GM23338 (cell line): ENCODE measurements around the gene RWDD4. TPM values are rescaled to one million over a fixed set of nuclear protein-coding genes. Genes with fewer than 3 reads are reported as not detected.
A peak's percentile ranks its signal among the peaks of the same experiment; 100 is the strongest.

Source experiments
- ATAC-seq: fragments of 200-7000 bp; cut with Tn5 transposase; 3 replicates; pipeline ENCODE4 v1.9.1; 2020
- DNase-seq: peaks from one replicate; pipeline ENCODE4 v3.0.0-alpha.2; 2015; ENCODE audit warnings: low spot score
- H2AFZ ChIP-seq: fragments of 200-600 bp; sonication (generic); 2 replicates; pipeline ENCODE4 v1.8.0; 2016; ENCODE audit warnings: antibody characterized with exemption, mild to moderate bottlenecking, moderate library complexity
- H3F3A ChIP-seq: fragments of 200-600 bp; sonication (generic); replicated peaks from 2 replicates; pipeline ENCODE4 v1.8.0; 2017; ENCODE audit warnings: antibody characterized with exemption, mixed run types, low read depth
- H3K27ac ChIP-seq: fragments of 200-600 bp; sonication (generic); 2 replicates; pipeline ENCODE4 v1.6.1; 2016; ENCODE audit warnings: low read depth
- H3K27me3 ChIP-seq: fragments of 200-600 bp; sonication (generic); 2 replicates; pipeline ENCODE4 v1.8.0; 2016; ENCODE audit warnings: mild to moderate bottlenecking, mixed run types, moderate library complexity; ENCODE audit not compliant: insufficient read depth
- H3K36me3 ChIP-seq: fragments of 200-600 bp; sonication (generic); 2 replicates; pipeline ENCODE4 v1.8.0; 2016; ENCODE audit warnings: mild to moderate bottlenecking; ENCODE audit not compliant: insufficient read depth
- H3K4me1 ChIP-seq: fragments of 200-600 bp; sonication (generic); 2 replicates; pipeline ENCODE4 v1.8.0; 2016; ENCODE audit warnings: mild to moderate bottlenecking, moderate library complexity; ENCODE audit not compliant: insufficient read depth
- H3K4me2 ChIP-seq: fragments of 200-600 bp; sonication (generic); 2 replicates; pipeline ENCODE4 v1.7.1; 2017; ENCODE audit warnings: mixed run types
- H3K4me3 ChIP-seq: fragments of 200-600 bp; sonication (generic); 2 replicates; pipeline ENCODE4 v1.6.1; 2016; ENCODE audit warnings: mixed run types
- H3K79me2 ChIP-seq: fragments of 200-600 bp; sonication (generic); replicated peaks from 2 replicates; pipeline ENCODE4 v1.8.0; 2017; ENCODE audit warnings: mild to moderate bottlenecking; ENCODE audit not compliant: insufficient read depth
- H3K9me2 ChIP-seq: fragments of 200-600 bp; sonication (generic); 2 replicates; pipeline ENCODE4 v1.8.0; 2017; ENCODE audit not compliant: insufficient read depth
- H4K20me1 ChIP-seq: fragments of 200-600 bp; sonication (generic); replicated peaks from 2 replicates; pipeline ENCODE4 v1.8.0; 2017; ENCODE audit warnings: mild to moderate bottlenecking; ENCODE audit not compliant: insufficient read depth
- H3K27ac Mint-ChIP-seq: 2 replicates; pipeline ENCODE4 v1.8.0; 2020; ENCODE audit warnings: inconsistent platforms, mild to moderate bottlenecking, moderate library complexity, mixed read lengths
- H3K27me3 Mint-ChIP-seq: 3 replicates; pipeline ENCODE4 v1.8.0; 2022; ENCODE audit warnings: low read depth, mild to moderate bottlenecking, moderate library complexity, mixed read lengths, inconsistent platforms; ENCODE audit not compliant: insufficient read depth, poor library complexity
- H3K36me3 Mint-ChIP-seq: 3 replicates; pipeline ENCODE4 v1.8.0; 2021; ENCODE audit warnings: low read depth, mild to moderate bottlenecking, inconsistent platforms, moderate library complexity, mixed read lengths
- H3K4me1 Mint-ChIP-seq: 3 replicates; pipeline ENCODE4 v1.8.0; 2020; ENCODE audit warnings: mild to moderate bottlenecking, inconsistent platforms, mixed read lengths
- H3K4me3 Mint-ChIP-seq: 3 replicates; pipeline ENCODE4 v1.8.0; 2021; ENCODE audit warnings: moderate library complexity, mild to moderate bottlenecking, inconsistent platforms, mixed read lengths
- H3K9me3 Mint-ChIP-seq: 3 replicates; pipeline ENCODE4 v1.8.0; 2020; ENCODE audit warnings: moderate library complexity, mild to moderate bottlenecking, inconsistent platforms, mixed read lengths
- CREB1 ChIP-seq: fragments of 250-450 bp; sonication (Bioruptor Pico); IDR thresholded peaks from 2 replicates; pipeline ENCODE4 v1.5.0; 2020; ENCODE audit warnings: low read depth, mild to moderate bottlenecking, moderate library complexity
- CTCF ChIP-seq, 2 experiments: fragments of 200-600 bp in 1 of 2; sonication (generic) in 1 of 2; conservative IDR thresholded peaks; 2 replicates each; pipeline versions ENCODE4 v1.5.1 to v1.6.1; 2016 to 2017; ENCODE audit warnings: antibody characterized with exemption in 2 of 2, low read depth in 2 of 2, mild to moderate bottlenecking in 2 of 2, moderate library complexity in 1 of 2
- ETS1 ChIP-seq: IDR thresholded peaks from 2 replicates; pipeline ENCODE4 v1.6.1; 2016; ENCODE audit warnings: antibody characterized with exemption
- EZH2 ChIP-seq: fragments of 200-600 bp; sonication (generic); IDR thresholded peaks from one replicate; pipeline ENCODE4 v1.8.0; 2017; ENCODE audit warnings: antibody characterized with exemption, mild to moderate bottlenecking, low read depth; ENCODE audit not compliant: unreplicated experiment
- EZH2phosphoT487 ChIP-seq: fragments of 200-600 bp; sonication (generic); IDR thresholded peaks from one replicate; pipeline ENCODE4 v1.8.1; 2018; ENCODE audit warnings: antibody characterized with exemption; ENCODE audit not compliant: unreplicated experiment
- JUNB ChIP-seq: IDR thresholded peaks from one replicate; pipeline ENCODE4 v1.6.1; 2016; ENCODE audit warnings: antibody characterized with exemption; ENCODE audit not compliant: unreplicated experiment
- NANOG ChIP-seq: IDR thresholded peaks from 2 replicates; pipeline ENCODE4 v1.6.1; 2016; ENCODE audit warnings: antibody characterized with exemption, borderline replicate concordance
- POLR2AphosphoS5 ChIP-seq: IDR thresholded peaks from 2 replicates; pipeline ENCODE4 v1.6.1; 2016; ENCODE audit warnings: antibody characterized with exemption, low read depth
- REST ChIP-seq: IDR thresholded peaks from one replicate; pipeline ENCODE4 v1.6.1; 2018; ENCODE audit warnings: antibody characterized with exemption; ENCODE audit not compliant: unreplicated experiment
- STAT1 ChIP-seq: IDR thresholded peaks from one replicate; pipeline ENCODE4 v1.6.1; 2016; ENCODE audit warnings: antibody characterized with exemption; ENCODE audit not compliant: unreplicated experiment
- ZNF114 ChIP-seq: fragments of 250-450 bp; sonication (Bioruptor Pico); IDR thresholded peaks from 2 replicates; pipeline ENCODE4 v1.5.0; 2020; ENCODE audit warnings: mild to moderate bottlenecking, moderate library complexity
- ZNF331 ChIP-seq: fragments of 250-450 bp; sonication (Bioruptor Pico); IDR thresholded peaks from 2 replicates; pipeline ENCODE4 v1.5.0; 2020; ENCODE audit warnings: low read depth, mild to moderate bottlenecking, moderate library complexity
- polyA plus RNA-seq: library from polyadenylated mRNA; unstranded; fragments of >200 nt; fragmentation: Nextera tagmentation; extraction: Ambion mirVana; gene quantifications from 2 replicates; pipeline ENCODE4 v1.2.1, GENCODE V29; 2016
- total RNA-seq: library from RNA; depleted of rRNA; stranded (reverse); fragments of >200 nt; shearing (Covaris generic); gene quantifications from 2 replicates; pipeline ENCODE4 v1.2.3, GENCODE V29; 2014

The RWDD4 gene
- total and polyA plus RNA-seq, 2 experiments from 2014 or later = 22.4 to 28.9 TPM

DNA sequence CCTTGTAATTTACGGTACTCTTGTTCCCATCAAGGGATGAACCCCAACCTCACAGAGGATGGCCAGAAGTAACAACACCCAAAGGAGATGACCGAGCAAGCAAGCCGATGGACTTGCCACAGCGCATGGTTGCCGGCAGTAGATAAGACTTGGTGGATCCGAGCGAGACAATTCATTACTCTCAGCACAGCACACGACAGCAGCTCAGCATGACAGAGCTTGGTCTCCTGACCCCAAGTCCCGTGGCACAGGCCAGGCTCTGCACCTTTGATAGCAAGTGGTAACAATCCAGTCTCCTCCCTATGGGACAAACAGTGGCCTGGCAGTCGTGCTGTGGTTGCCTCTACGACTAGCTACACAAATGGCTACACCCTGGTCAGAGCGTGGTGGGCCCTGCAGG lies 26.3 kb downstream of the RWDD4 start:
- no peak overlapping the region for H2AFZ ChIP-seq
- Mint-ChIP-seq H3K4me3 (no peak overlapping the region), H3K27me3 (peaks cover 4% of the 10 kb centered on the region), H3K9me3 (no peaks in the 10 kb centered on the region), H3K27ac (peak overlapping the region; percentile 20; the same call in 1 of the 2 replicates), H3K4me1 (peaks cover 33% of the 10 kb centered on the region), H3K36me3 (no peaks in the 10 kb centered on the region)
- H4K20me1 ChIP-seq = no peaks in the 10 kb centered on the region
- peaks cover 32% of the 10 kb centered on the region for H3K4me1 ChIP-seq
- no peaks in the 10 kb centered on the region for H3K9me2 ChIP-seq
- no peak overlapping the region for H3K27ac ChIP-seq
- ATAC-seq = no peak
- no peaks in the 10 kb centered on the region for H3K27me3 ChIP-seq
- H3K79me2 ChIP-seq = no peaks in the 10 kb centered on the region
- no peaks in the 10 kb centered on the region for H3K36me3 ChIP-seq
- H3F3A ChIP-seq = no peaks in the 10 kb centered on the region; the same call in 1 of the 2 replicates
- TF ChIP-seq ZNF114 (CRISPR knock-in tag) (no peak), NANOG (no peak), CREB1 (CRISPR knock-in tag) (no peak)
- no peak overlapping the region for H3K4me2 ChIP-seq
- H3K4me3 ChIP-seq = no peak overlapping the region
- no peak for DNase-seq

DNA sequence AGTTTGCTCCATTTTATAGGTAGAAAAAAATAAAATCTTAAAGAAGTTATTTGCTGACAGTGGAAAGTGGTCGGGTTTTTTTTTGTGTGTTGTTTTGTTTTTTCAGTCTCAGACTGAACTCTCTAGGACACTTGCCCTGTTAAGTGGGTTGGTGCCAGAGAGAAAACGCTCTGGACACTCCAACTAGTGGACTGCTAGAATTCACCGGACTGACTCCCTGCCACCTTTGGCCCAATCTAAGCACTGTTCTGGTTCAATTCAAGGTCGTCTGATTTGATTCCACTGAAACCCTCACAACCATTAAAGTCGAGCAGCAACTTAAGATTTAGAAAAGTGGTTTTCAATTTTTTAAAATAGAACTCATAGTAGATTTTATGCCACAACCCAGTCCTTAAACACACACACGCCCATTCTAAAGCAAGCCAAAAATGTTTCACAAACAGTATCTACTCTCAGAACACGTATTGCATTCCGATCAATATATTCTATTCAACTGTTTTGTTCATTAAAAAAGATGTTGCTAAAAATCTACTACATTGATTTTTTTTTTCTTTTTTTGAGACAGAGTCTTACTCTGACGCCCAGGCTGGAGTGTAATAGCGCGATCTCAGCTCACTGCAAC lies 27.3 kb downstream of the RWDD4 start:
- Histone ChIP-seq H3K27ac (no peak overlapping the region), H3K79me2 (no peaks in the 10 kb centered on the region), H2AFZ (no peak overlapping the region), H3F3A (no peaks in the 10 kb centered on the region; the same call in 1 of the 2 replicates), H3K4me3 (no peak overlapping the region), H4K20me1 (no peaks in the 10 kb centered on the region), H3K27me3 (no peaks in the 10 kb centered on the region), H3K9me2 (no peaks in the 10 kb centered on the region), H3K36me3 (no peaks in the 10 kb centered on the region), H3K4me2 (no peak overlapping the region), H3K4me1 (peaks cover 24% of the 10 kb centered on the region)
- DNase-seq (no peak), ATAC-seq (no peak)
- peaks cover 9% of the 10 kb centered on the region for H3K27me3 Mint-ChIP-seq
- peaks cover 25% of the 10 kb centered on the region for H3K4me1 Mint-ChIP-seq
- no peaks in the 10 kb centered on the region for H3K9me3 Mint-ChIP-seq
- H3K4me3 Mint-ChIP-seq = no peak overlapping the region
- no peaks in the 10 kb centered on the region for H3K36me3 Mint-ChIP-seq
- no peak overlapping the region for H3K27ac Mint-ChIP-seq
- TF ChIP-seq CTCF (conservative IDR thresholded peaks at IDR 0.05; ENCODE audit: low read depth in 2 of 2) (no peak), STAT1 (no peak), JUNB (no peak), ETS1 (no peak), ZNF331 (CRISPR knock-in tag) (no peak), NANOG (no peak), CREB1 (CRISPR knock-in tag) (no peak), ZNF114 (CRISPR knock-in tag) (no peak), POLR2AphosphoS5 (no peak), EZH2phosphoT487 (no peak), REST (no peak), EZH2 (no peak)
